Vagina (tissue), 2 donors: ENCODE results near the gene FAM3B. TPM values are rescaled to one million over a fixed set of nuclear protein-coding genes. Genes with fewer than 3 reads are reported as not detected.

Experiments used
- DNase-seq, 2 donors: peaks; one replicate each; pipeline ENCODE4 v3.0.0-alpha.2; 2017; ENCODE audit errors: extremely low spot score in 2 of 2
- H3K27ac ChIP-seq: fragments of 200-600 bp; sonication (generic); one replicate; pipeline ENCODE4 v1.5.1; 2019
- H3K27me3 ChIP-seq: fragments of 200-600 bp; sonication (generic); one replicate; pipeline ENCODE4 v1.5.1; 2019
- H3K36me3 ChIP-seq, 2 donors: fragments of 200-600 bp; sonication (generic); one replicate each; pipeline ENCODE4 v1.5.1; 2017 to 2019
- H3K4me1 ChIP-seq: fragments of 200-600 bp; sonication (generic); one replicate; pipeline ENCODE4 v1.5.1; 2019
- H3K4me3 ChIP-seq, 2 donors: fragments of 200-600 bp; sonication (generic); 1 replicate in 1 of 2; 2 replicates in 1 of 2; pipeline ENCODE4 v1.5.1; 2016 to 2019
- H3K9me3 ChIP-seq: fragments of 200-600 bp; sonication (generic); one replicate; pipeline ENCODE4 v1.5.1; 2019
- POLR2A ChIP-seq, 2 donors: fragments of 450-650 bp; IDR thresholded peaks; one replicate each; pipeline ENCODE4 v1.6.1; 2017; ENCODE audit warnings: antibody characterized with exemption in 2 of 2, mild to moderate bottlenecking in 2 of 2, moderate library complexity in 2 of 2
- POLR2AphosphoS5 ChIP-seq, 2 donors: sonication (generic); formaldehyde crosslinking; IDR thresholded peaks; one replicate each; pipeline ENCODE4 v1.9.0; 2017; ENCODE audit warnings: antibody characterized with exemption in 2 of 2, mild to moderate bottlenecking in 2 of 2, low read depth in 1 of 2; ENCODE audit not compliant: insufficient read depth in 1 of 2
- intact Hi-C: fragments of 100-400 bp; cut with DNase I; formaldehyde crosslinking; loops from one replicate; pipeline ENCODE4 v1.15.1; 2023
- total RNA-seq: library from RNA; depleted of rRNA; stranded (reverse); fragments of >200 nt; gene quantifications from one replicate; pipeline ENCODE4 v1.2.3, GENCODE V29; 2016
- TF ChIP-seq, protein P1 (sequence below), 3 experiments: fragments of 450-650 bp in 2 of 3; fragments of 200-600 bp in 1 of 3; sonication (generic) in 1 of 3; IDR thresholded peaks; one replicate each; pipeline ENCODE4 v1.5.1; 2017 to 2019; ENCODE audit warnings: antibody characterized with exemption in 3 of 3, mild to moderate bottlenecking in 2 of 3, moderate library complexity in 2 of 3

FAM3B gene, protein sequence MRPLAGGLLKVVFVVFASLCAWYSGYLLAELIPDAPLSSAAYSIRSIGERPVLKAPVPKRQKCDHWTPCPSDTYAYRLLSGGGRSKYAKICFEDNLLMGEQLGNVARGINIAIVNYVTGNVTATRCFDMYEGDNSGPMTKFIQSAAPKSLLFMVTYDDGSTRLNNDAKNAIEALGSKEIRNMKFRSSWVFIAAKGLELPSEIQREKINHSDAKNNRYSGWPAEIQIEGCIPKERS
- 2.9 TPM for total RNA-seq

DNA sequence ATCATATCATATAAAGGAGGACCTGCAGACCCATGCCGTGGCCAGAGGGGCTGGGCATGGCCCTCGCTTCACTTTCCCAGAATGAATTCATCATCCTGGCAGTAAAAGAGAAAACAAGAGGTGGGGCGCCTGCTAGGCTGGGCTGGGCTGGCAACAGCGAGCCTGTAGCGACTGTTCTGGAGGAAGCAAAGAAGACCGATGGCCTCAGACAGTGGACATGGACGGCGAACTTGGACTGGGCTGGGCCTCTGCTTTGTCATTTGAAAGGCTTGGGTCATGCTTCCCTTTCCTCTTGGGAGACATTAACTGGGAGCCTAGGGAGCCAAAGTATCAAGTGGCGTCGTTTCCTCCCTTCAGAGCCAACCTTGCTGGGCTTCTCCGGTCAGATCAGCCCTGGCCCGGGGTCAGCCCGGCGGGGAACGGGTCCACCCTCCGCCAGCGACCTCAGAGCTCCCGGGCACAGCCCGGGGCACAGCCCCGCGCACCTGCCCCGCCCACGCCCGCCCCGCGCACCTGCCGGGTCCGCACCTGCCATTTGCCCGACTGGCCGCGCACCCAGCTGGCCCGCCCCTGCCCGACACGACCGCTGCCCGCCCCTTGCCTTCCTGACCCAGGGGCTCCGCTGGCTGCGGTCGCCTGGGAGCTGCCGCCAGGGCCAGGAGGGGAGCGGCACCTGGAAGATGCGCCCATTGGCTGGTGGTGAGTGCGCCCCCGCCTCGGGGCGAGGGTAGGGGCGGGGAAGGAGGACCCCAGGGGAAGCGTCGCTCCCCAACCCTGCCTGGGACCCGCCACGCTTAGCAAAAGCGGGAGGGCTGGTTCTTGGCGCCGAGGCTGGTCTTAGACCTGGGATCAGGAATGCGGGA lies at the start of gene FAM3B:
TSS of gene FAM3B (plus strand) at position 602 of the 863 bp plus-strand sequence. CDS start at position 681, 79 bp downstream.
- DNase-seq: no peak
- intact Hi-C loops: no loop called here
- H3K4me3 ChIP-seq: peak within 1 kb of the TSS; percentile 22 to 36
- peaks cover 13% of the 10 kb centered on the region for H3K4me1 ChIP-seq
- TF ChIP-seq POLR2A (IDR thresholded peaks at IDR 0.05) (no peak), POLR2AphosphoS5 (IDR thresholded peaks at IDR 0.05; ENCODE audit: insufficient read depth in 1 of 2, low read depth in 1 of 2) (no peak)
- TF ChIP-seq, protein P1, sequence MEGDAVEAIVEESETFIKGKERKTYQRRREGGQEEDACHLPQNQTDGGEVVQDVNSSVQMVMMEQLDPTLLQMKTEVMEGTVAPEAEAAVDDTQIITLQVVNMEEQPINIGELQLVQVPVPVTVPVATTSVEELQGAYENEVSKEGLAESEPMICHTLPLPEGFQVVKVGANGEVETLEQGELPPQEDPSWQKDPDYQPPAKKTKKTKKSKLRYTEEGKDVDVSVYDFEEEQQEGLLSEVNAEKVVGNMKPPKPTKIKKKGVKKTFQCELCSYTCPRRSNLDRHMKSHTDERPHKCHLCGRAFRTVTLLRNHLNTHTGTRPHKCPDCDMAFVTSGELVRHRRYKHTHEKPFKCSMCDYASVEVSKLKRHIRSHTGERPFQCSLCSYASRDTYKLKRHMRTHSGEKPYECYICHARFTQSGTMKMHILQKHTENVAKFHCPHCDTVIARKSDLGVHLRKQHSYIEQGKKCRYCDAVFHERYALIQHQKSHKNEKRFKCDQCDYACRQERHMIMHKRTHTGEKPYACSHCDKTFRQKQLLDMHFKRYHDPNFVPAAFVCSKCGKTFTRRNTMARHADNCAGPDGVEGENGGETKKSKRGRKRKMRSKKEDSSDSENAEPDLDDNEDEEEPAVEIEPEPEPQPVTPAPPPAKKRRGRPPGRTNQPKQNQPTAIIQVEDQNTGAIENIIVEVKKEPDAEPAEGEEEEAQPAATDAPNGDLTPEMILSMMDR (IDR thresholded peaks at IDR 0.05): no peak
- H3K9me3 ChIP-seq: no peaks in the 10 kb centered on the region
- peaks cover 5% of the 10 kb centered on the region for H3K27me3 ChIP-seq
- no peak within 1 kb of the TSS for H3K27ac ChIP-seq
- H3K36me3 ChIP-seq: no peaks in the 10 kb centered on the region

DNA sequence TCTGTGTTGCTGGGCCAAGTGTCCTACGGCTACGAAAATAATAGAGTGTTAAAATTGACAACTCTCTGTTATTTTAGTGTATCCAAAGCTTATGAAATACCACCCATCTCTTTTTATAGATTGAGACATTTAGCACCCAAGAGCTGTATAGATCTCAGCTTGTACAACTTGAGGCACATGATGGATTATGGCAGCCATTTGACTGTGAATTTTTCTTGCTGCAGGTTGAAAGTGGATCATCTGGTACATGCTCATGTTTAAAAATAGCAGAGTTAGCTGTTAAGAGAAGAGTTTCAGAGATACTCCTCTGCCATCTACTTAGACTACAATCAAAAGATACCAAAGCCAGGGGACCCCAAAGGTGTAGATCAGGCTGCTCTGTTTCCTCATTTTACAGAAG lies 49.3 kb upstream of the FAM3B start:
- no peaks in the 10 kb centered on the region for H3K36me3 ChIP-seq
- no peak overlapping the region for H3K27ac ChIP-seq
- TF ChIP-seq, protein P1 (IDR thresholded peaks at IDR 0.05): no peak
- TF ChIP-seq POLR2AphosphoS5 (IDR thresholded peaks at IDR 0.05; ENCODE audit: insufficient read depth in 1 of 2, low read depth in 1 of 2) (no peak), POLR2A (IDR thresholded peaks at IDR 0.05) (no peak)
- H3K9me3 ChIP-seq: peaks cover 4% of the 10 kb centered on the region
- no peaks in the 10 kb centered on the region for H3K27me3 ChIP-seq
- H3K4me1 ChIP-seq: no peaks in the 10 kb centered on the region
- no peak for DNase-seq
- no peak overlapping the region for H3K4me3 ChIP-seq
- intact Hi-C loops: no loop called here

DNA sequence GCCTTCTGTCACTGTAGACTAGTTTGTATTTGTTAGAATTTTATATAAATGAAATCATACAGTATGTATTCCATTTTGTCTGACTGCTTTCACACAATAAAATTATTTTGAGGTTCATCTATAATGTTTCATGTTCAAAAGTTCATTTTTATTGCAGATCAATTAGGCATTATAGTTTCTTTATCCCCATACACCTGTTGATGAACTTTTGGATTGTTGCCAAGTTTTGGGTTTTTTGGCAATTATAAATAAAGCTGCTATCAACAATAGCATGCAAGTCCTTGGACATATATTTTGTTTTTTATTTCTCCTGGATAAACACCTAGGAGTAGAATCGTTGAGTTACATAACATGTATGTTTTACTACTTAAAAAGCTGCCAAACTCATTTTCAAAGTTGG lies 47.1 kb upstream of the FAM3B start:
- TF ChIP-seq POLR2A (IDR thresholded peaks at IDR 0.05): no peak
- TF ChIP-seq POLR2AphosphoS5 (IDR thresholded peaks at IDR 0.05; ENCODE audit: insufficient read depth in 1 of 2, low read depth in 1 of 2): no peak
- TF ChIP-seq, protein P1 (IDR thresholded peaks at IDR 0.05): no peak
- H3K27ac ChIP-seq: no peak overlapping the region
- intact Hi-C loops: no loop called here
- no peak overlapping the region for H3K4me3 ChIP-seq
- peaks cover 4% of the 10 kb centered on the region for H3K9me3 ChIP-seq
- no peaks in the 10 kb centered on the region for H3K4me1 ChIP-seq
- H3K27me3 ChIP-seq: no peaks in the 10 kb centered on the region
- DNase-seq: no peak
- no peaks in the 10 kb centered on the region for H3K36me3 ChIP-seq

DNA sequence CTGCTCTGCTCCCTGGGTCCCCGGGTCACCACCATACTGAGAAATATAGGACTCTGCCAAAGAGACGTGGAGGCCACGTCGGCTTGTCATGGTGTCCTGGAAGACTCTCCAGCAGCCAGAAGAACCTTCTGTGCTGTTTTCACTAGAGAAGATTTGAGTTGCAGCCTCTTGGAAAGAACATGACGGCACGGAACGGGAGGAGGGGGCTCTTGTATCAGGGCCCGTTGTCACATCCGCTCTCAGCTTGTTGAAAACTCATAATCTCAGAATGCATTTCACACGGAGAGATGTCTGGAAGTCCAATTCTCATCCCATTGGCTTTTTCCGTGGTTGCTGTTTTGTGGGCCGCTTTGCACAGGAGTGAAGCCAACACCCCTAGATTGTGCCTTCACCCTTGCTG lies 39.4 kb upstream of the FAM3B start:
- TF ChIP-seq POLR2AphosphoS5 (IDR thresholded peaks at IDR 0.05; ENCODE audit: insufficient read depth in 1 of 2, low read depth in 1 of 2): no peak
- TF ChIP-seq, protein P1 (IDR thresholded peaks at IDR 0.05): no peak
- TF ChIP-seq POLR2A (IDR thresholded peaks at IDR 0.05): no peak
- intact Hi-C loops: no loop called here
- peaks cover 0 to 10% of the 10 kb centered on the region in 2 donors for H3K36me3 ChIP-seq
- no peaks in the 10 kb centered on the region for H3K4me1 ChIP-seq
- no peaks in the 10 kb centered on the region for H3K9me3 ChIP-seq
- H3K27ac ChIP-seq: no peak overlapping the region
- H3K4me3 ChIP-seq: no peak overlapping the region
- no peak for DNase-seq
- no peaks in the 10 kb centered on the region for H3K27me3 ChIP-seq

DNA sequence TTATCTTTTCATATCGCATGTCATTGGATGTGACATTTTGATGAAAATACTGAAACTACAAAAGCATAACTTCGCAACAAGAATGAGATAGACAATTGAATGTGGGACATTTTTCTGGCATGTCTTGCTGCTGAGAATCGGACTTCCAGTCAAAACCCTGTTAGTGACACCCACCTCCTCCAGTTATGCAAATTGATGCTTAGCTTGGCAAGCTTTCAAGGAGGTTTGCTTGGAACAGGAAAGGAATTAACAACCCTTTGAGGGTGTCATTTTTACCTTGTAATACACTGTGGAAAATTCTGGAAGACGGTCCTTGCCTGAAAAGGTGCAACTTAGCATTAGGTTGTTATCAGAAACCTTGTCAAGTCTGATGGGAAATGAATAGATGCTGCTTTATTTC lies 38.8 kb upstream of the FAM3B start:
- Histone ChIP-seq H3K4me1 (no peaks in the 10 kb centered on the region), H3K9me3 (no peaks in the 10 kb centered on the region), H3K36me3 (peaks cover 0 to 10% of the 10 kb centered on the region in 2 donors), H3K27me3 (no peaks in the 10 kb centered on the region), H3K27ac (no peak overlapping the region), H3K4me3 (no peak overlapping the region)
- TF ChIP-seq POLR2A (IDR thresholded peaks at IDR 0.05): no peak
- TF ChIP-seq, protein P1 (IDR thresholded peaks at IDR 0.05): no peak
- DNase-seq: no peak
- intact Hi-C loops: no loop called here
